Sigmoid colon (tissue), 4 donors: Measurements from ENCODE around the gene MLN.

Experiments
- CTCF ChIP-seq, 4 experiments: fragments of 450-650 bp in 3 of 4; fragments of 200-600 bp in 1 of 4; IDR thresholded peaks; one replicate each; pipeline ENCODE4 v1.5.1; 2016 to 2019; ENCODE audit warnings: antibody characterized with exemption in 4 of 4, mild to moderate bottlenecking in 3 of 4, moderate library complexity in 2 of 4
- POLR2AphosphoS5 ChIP-seq, 4 donors: sonication (generic); formaldehyde crosslinking; IDR thresholded peaks; one replicate each; pipeline ENCODE4 v1.6.1; 2017; ENCODE audit warnings: antibody characterized with exemption in 4 of 4

GRCh38 chr6:33744895-33745546 is 58.8 kb downstream of the MLN start:
- TF ChIP-seq CTCF (IDR thresholded peaks at IDR 0.05) (no peak), POLR2AphosphoS5 (IDR thresholded peaks at IDR 0.05) (peak; percentile 53 to 83 (median 64))
